ENCODE measurements around the gene PACSIN3.

The PACSIN3 gene

GRCh38 chr11:47156333-47156732 is 29.9 kb downstream of the PACSIN3 start:
- Histone ChIP-seq H3K4me1 (ENCODE audit: control insufficient read depth, low read length) (peaks cover 44% of the 10 kb centered on the region), H3F3A (ENCODE audit: control insufficient read depth, insufficient read depth) (peaks cover 3% of the 10 kb centered on the region; the same call in 1 of the 2 replicates), H3K9me2 (replicated peaks; ENCODE audit: control insufficient read depth, low read length) (no peaks in the 10 kb centered on the region), H3K27me3 (ENCODE audit: control insufficient read depth, low read length) (no peaks in the 10 kb centered on the region), H3K4me3 (ENCODE audit: low read length) (no peak overlapping the region), H4K20me1 (ENCODE audit: control insufficient read depth, insufficient read depth, low read depth, low read length) (no peaks in the 10 kb centered on the region), H3K79me2 (ENCODE audit: control insufficient read depth, low read length) (no peaks in the 10 kb centered on the region), H3K4me2 (ENCODE audit: low read length) (no peak overlapping the region), H3K27ac (ENCODE audit: low read depth, low read length) (no peak overlapping the region), H3K9me3 (ENCODE audit: control insufficient read depth, insufficient read depth, low read length) (no peaks in the 10 kb centered on the region), H3K36me3 (ENCODE audit: control insufficient read depth, low read length) (peaks cover 5% of the 10 kb centered on the region; the same call in 1 of the 2 replicates)
- TF ChIP-seq CTCF (IDR thresholded peaks at IDR 0.05; ENCODE audit: low read depth, low read length, poor library complexity, severe bottlenecking) (no peak), EZH2phosphoT487 (IDR thresholded peaks at IDR 0.05; ENCODE audit: borderline replicate concordance, low read length) (no peak)

DNA sequence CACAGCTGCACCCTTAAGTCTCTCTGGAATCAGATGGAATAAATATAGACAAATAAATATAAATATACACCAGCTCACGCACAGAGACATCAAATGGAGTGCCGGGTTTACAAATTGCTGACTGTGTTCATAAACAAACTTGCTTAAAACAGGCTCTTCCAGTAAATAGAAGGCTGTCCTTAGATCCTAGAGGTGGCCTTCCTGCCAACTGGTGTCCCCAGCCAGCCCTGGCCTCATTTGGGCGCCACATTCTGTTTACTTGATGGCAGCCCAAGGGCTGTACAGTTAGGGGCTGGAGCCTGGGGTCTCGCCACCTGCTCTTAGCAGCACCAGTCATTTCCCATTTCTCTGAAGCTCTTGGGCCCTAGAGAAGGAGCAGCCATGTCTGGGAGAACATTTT is 30.4 kb downstream of the PACSIN3 start:
- Histone ChIP-seq H3K9me3 (ENCODE audit: control insufficient read depth, insufficient read depth, low read length) (no peaks in the 10 kb centered on the region), H3K4me2 (ENCODE audit: low read length) (no peak overlapping the region)

GRCh38 chr11:47154616-47155570 is 31.3 kb downstream of the PACSIN3 start:
- Histone ChIP-seq H3K9me3 (ENCODE audit: control insufficient read depth, insufficient read depth, low read length) (no peaks in the 10 kb centered on the region), H3K79me2 (ENCODE audit: control insufficient read depth, low read length) (no peaks in the 10 kb centered on the region), H4K20me1 (ENCODE audit: control insufficient read depth, insufficient read depth, low read depth, low read length) (no peaks in the 10 kb centered on the region), H3K9me2 (replicated peaks; ENCODE audit: control insufficient read depth, low read length) (no peaks in the 10 kb centered on the region), H3K36me3 (ENCODE audit: control insufficient read depth, low read length) (no peaks in the 10 kb centered on the region), H3F3A (ENCODE audit: control insufficient read depth, insufficient read depth) (peaks cover 3% of the 10 kb centered on the region; the same call in 1 of the 2 replicates), H3K4me3 (ENCODE audit: low read length) (peak overlapping the region; percentile 43), H3K4me1 (ENCODE audit: control insufficient read depth, low read length) (peaks cover 52% of the 10 kb centered on the region), H3K27me3 (ENCODE audit: control insufficient read depth, low read length) (no peaks in the 10 kb centered on the region), H3K27ac (ENCODE audit: low read depth, low read length) (no peak overlapping the region), H3K4me2 (ENCODE audit: low read length) (peak overlapping the region; percentile 69)
- TF ChIP-seq CTCF (IDR thresholded peaks at IDR 0.05; ENCODE audit: low read depth, low read length, poor library complexity, severe bottlenecking) (no peak), EZH2phosphoT487 (IDR thresholded peaks at IDR 0.05; ENCODE audit: borderline replicate concordance, low read length) (no peak)

More for the DNA sequence above, 30.4 kb downstream of the PACSIN3 start:
- no peaks in the 10 kb centered on the region for H3K79me2 ChIP-seq (ENCODE audit: control insufficient read depth, low read length)
- peaks cover 44% of the 10 kb centered on the region for H3K4me1 ChIP-seq (ENCODE audit: control insufficient read depth, low read length)
- H3K27me3 ChIP-seq (ENCODE audit: control insufficient read depth, low read length): no peaks in the 10 kb centered on the region
- TF ChIP-seq EZH2phosphoT487 (IDR thresholded peaks at IDR 0.05; ENCODE audit: borderline replicate concordance, low read length) (no peak), CTCF (IDR thresholded peaks at IDR 0.05; ENCODE audit: low read depth, low read length, poor library complexity, severe bottlenecking) (no peak)
- H4K20me1 ChIP-seq (ENCODE audit: control insufficient read depth, insufficient read depth, low read depth, low read length): no peaks in the 10 kb centered on the region
- no peaks in the 10 kb centered on the region for H3K9me2 ChIP-seq (replicated peaks; ENCODE audit: control insufficient read depth, low read length)
- no peak overlapping the region for H3K27ac ChIP-seq (ENCODE audit: low read depth, low read length)
- H3F3A ChIP-seq (ENCODE audit: control insufficient read depth, insufficient read depth): peaks cover 3% of the 10 kb centered on the region; the same call in 1 of the 2 replicates
- peaks cover 3% of the 10 kb centered on the region; the same call in 1 of the 2 replicates for H3K36me3 ChIP-seq (ENCODE audit: control insufficient read depth, low read length)
- H3K4me3 ChIP-seq (ENCODE audit: low read length): no peak overlapping the region; the same call in 1 of the 2 replicates
